Activated T-helper 9 cell treated with anti-CD3 and anti-CD28 coated beads, Interleukin-2, amount 50 U/mL, for 16 hours (primary cell): ENCODE measurements around the gene CIDEA.
"Not testable (repeated sequence)": the region's sequence is repeated elsewhere in the genome, so short reads cannot be mapped to it uniquely, and the experiment has no call there.

Experiments used
- DNase-seq: peaks from one replicate; pipeline ENCODE4 v3.0.0-alpha.2; 2020; ENCODE audit warnings: low read depth

Gene CIDEA

GRCh38 chr18:12254136-12254819, at the start of gene CIDEA:
TSS of gene CIDEA (plus strand) at chr18:12254361. CDS start at chr18:12254384, 23 bp downstream.
- no peak for DNase-seq

- not testable (repeated sequence) for DNase-seq
These were observed 45.6 kb upstream of the CIDEA start for GRCh38 chr18:12208296-12209153.

GRCh38 chr18:12212308-12212707, 41.9 kb upstream of the CIDEA start:
- not testable (repeated sequence) for DNase-seq

GRCh38 chr18:12214296-12215005, 39.7 kb upstream of the CIDEA start:
- not testable (repeated sequence) for DNase-seq

- DNase-seq, result not testable (repeated sequence)
These were observed 37.7 kb upstream of the CIDEA start for GRCh38 chr18:12216471-12216870.

GRCh38 chr18:12218603-12219002, 35.6 kb upstream of the CIDEA start:
- not testable (repeated sequence) for DNase-seq

- DNase-seq, result not testable (repeated sequence)
These were observed 32.1 kb upstream of the CIDEA start for GRCh38 chr18:12222041-12222440.

GRCh38 chr18:12223326-12223725, 30.8 kb upstream of the CIDEA start:
- not testable (repeated sequence) for DNase-seq

GRCh38 chr18:12226807-12227206, 27.4 kb upstream of the CIDEA start:
- not testable (repeated sequence) for DNase-seq

- DNase-seq, result not testable (repeated sequence)
These were observed 26.6 kb upstream of the CIDEA start for GRCh38 chr18:12227399-12228186.

- not testable (repeated sequence) for DNase-seq
These were observed 25.9 kb upstream of the CIDEA start for GRCh38 chr18:12228308-12228707.

GRCh38 chr18:12230561-12230960, 23.6 kb upstream of the CIDEA start:
- not testable (repeated sequence) for DNase-seq

- DNase-seq, result no peak
These were observed 22.9 kb upstream of the CIDEA start for GRCh38 chr18:12231040-12231882.

- DNase-seq, result no peak
These were observed 22.2 kb upstream of the CIDEA start for GRCh38 chr18:12231986-12232385.

GRCh38 chr18:12233378-12233777, 20.8 kb upstream of the CIDEA start:
- no peak for DNase-seq

- DNase-seq, result no peak
These were observed 19.5 kb upstream of the CIDEA start for GRCh38 chr18:12234451-12235190.

GRCh38 chr18:12236141-12236540, 18.0 kb upstream of the CIDEA start:
- DNase-seq, result no peak

- peak; percentile 45 for DNase-seq
These were observed 17.0 kb upstream of the CIDEA start for GRCh38 chr18:12236934-12237832.

GRCh38 chr18:12238826-12239225, 15.3 kb upstream of the CIDEA start:
- DNase-seq, result no peak
